GM21528 (cell line): ENCODE results near the gene NES.

Experiments
- ATAC-seq: cut with Tn5 transposase; IDR thresholded peaks from one replicate; pipeline ENCODE4 v1.9.1; 2021; ENCODE audit warnings: mild to moderate bottlenecking, moderate library complexity; ENCODE audit not compliant: unreplicated experiment, low FRiP score

NES gene

GRCh38 chr1:156627313-156627880 lies 49.8 kb downstream of the NES start:
- ATAC-seq = no peak

- no peak for ATAC-seq
Observed at GRCh38 chr1:156626079-156626438, 51.1 kb downstream of the NES start.

- no peak for ATAC-seq
Observed at GRCh38 chr1:156625436-156626078, 51.6 kb downstream of the NES start.

- no peak for ATAC-seq
Observed at GRCh38 chr1:156624814-156625435, 52.3 kb downstream of the NES start.

GRCh38 chr1:156623946-156624813 lies 53.0 kb downstream of the NES start:
- ATAC-seq = no peak

- ATAC-seq = no peak
Observed at GRCh38 chr1:156622581-156623297, 54.5 kb downstream of the NES start.

GRCh38 chr1:156619582-156619955 lies 57.6 kb downstream of the NES start:
- ATAC-seq = no peak

GRCh38 chr1:156618853-156619581 lies 58.2 kb downstream of the NES start, which contains the start of gene HAPLN2:
TSS of gene HAPLN2 (plus strand) at chr1:156619415. CDS start at chr1:156623491, 4,076 bp downstream.
- no peak for ATAC-seq
